DND-41 (cell line): ENCODE data around the gene SLC66A2.

Source experiments
- ATAC-seq: fragments of 200-7000 bp; cut with Tn5 transposase; 3 replicates; pipeline ENCODE4 v1.9.1; 2021; ENCODE audit warnings: low read depth; ENCODE audit not compliant: insufficient read depth
- DNase-seq: peaks from one replicate; pipeline ENCODE4 v3.0.0-alpha.2; 2020
- H2AFZ ChIP-seq: 2 replicates; pipeline ENCODE4 v1.6.0; 2012; ENCODE audit warnings: low read depth, low read length
- H3K27ac ChIP-seq: 2 replicates; pipeline ENCODE4 v1.5.1; 2012; ENCODE audit warnings: low read length, inconsistent platforms
- H3K27me3 ChIP-seq: fragments of 200-600 bp; sonication (generic); 2 replicates; pipeline ENCODE4 v1.6.0; 2012; ENCODE audit warnings: low read length, mild to moderate bottlenecking, inconsistent platforms; ENCODE audit not compliant: insufficient read depth, poor library complexity
- H3K36me3 ChIP-seq: 2 replicates; pipeline ENCODE4 v1.5.1; 2012; ENCODE audit warnings: low read length, inconsistent platforms; ENCODE audit not compliant: insufficient read depth
- H3K4me1 ChIP-seq: 2 replicates; pipeline ENCODE4 v1.5.1; 2012; ENCODE audit warnings: mild to moderate bottlenecking, low read length; ENCODE audit not compliant: insufficient read depth
- H3K4me2 ChIP-seq: 2 replicates; pipeline ENCODE4 v1.6.0; 2012; ENCODE audit warnings: mild to moderate bottlenecking, moderate library complexity, low read length, inconsistent platforms; ENCODE audit not compliant: insufficient read depth
- H3K4me3 ChIP-seq, 2 experiments: fragments of 200-600 bp in 1 of 2; shearing (Covaris generic) in 1 of 2; 2 replicates each; pipeline ENCODE4 v1.5.1; 2012 to 2016; ENCODE audit warnings: inconsistent platforms in 2 of 2, low read length in 2 of 2, mild to moderate bottlenecking in 2 of 2, low read depth in 1 of 2, moderate library complexity in 1 of 2
- H3K79me2 ChIP-seq: 2 replicates; pipeline ENCODE4 v1.6.0; 2012; ENCODE audit warnings: low read length, inconsistent platforms; ENCODE audit not compliant: insufficient read depth
- H3K9ac ChIP-seq: 2 replicates; pipeline ENCODE4 v1.6.0; 2012; ENCODE audit warnings: low read depth, mild to moderate bottlenecking, inconsistent platforms, low read length, moderate library complexity
- H3K9me3 ChIP-seq: 2 replicates; pipeline ENCODE4 v1.5.1; 2012; ENCODE audit warnings: low read length, moderate library complexity, mild to moderate bottlenecking, inconsistent platforms; ENCODE audit not compliant: insufficient read depth, severe bottlenecking
- H4K20me1 ChIP-seq: 2 replicates; pipeline ENCODE4 v1.6.0; 2012; ENCODE audit warnings: low read length; ENCODE audit not compliant: insufficient read depth
- EZH2 ChIP-seq: IDR thresholded peaks from 3 replicates; pipeline ENCODE4 v1.6.1; 2012; ENCODE audit warnings: borderline replicate concordance, low read depth, mild to moderate bottlenecking, moderate library complexity, low read length, inconsistent platforms; ENCODE audit not compliant: severe bottlenecking
- TF ChIP-seq, protein P1 (sequence below): IDR thresholded peaks from 2 replicates; pipeline ENCODE4 v1.5.1; 2012; ENCODE audit warnings: borderline replicate concordance, low read length, moderate library complexity, mild to moderate bottlenecking; ENCODE audit not compliant: poor library complexity, severe bottlenecking; ENCODE audit errors: extremely low read depth

Gene SLC66A2

DNA sequence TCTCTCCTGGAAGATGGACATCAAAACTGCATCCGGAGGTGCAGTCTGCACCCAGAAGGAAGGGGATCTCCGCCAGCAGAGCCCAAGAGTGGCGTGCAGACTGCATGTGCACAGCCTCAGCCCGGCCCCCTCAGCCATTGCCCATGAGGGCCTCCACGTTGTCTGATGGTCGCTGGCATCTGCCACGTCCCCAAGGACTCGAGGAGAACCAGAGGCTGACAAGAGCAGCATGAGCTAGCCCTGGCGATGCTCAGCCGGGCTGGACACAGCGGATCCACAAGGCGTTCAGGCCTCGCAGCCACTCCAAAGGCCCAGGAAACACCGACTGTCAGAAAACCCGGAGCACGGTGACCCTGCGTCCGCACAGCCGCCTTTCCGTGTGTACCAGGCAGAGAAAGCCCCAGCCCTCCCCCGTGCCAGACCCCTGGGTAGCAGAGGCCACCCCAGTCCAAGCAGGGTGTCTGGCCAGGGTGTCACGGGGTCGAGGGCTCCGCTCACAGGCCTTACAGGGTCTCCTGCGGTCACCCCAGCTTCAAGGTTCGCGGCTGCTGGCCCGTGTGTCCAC is 48.3 kb downstream of the SLC66A2 start:
- TF ChIP-seq EZH2: no peak
- TF ChIP-seq, protein P1, sequence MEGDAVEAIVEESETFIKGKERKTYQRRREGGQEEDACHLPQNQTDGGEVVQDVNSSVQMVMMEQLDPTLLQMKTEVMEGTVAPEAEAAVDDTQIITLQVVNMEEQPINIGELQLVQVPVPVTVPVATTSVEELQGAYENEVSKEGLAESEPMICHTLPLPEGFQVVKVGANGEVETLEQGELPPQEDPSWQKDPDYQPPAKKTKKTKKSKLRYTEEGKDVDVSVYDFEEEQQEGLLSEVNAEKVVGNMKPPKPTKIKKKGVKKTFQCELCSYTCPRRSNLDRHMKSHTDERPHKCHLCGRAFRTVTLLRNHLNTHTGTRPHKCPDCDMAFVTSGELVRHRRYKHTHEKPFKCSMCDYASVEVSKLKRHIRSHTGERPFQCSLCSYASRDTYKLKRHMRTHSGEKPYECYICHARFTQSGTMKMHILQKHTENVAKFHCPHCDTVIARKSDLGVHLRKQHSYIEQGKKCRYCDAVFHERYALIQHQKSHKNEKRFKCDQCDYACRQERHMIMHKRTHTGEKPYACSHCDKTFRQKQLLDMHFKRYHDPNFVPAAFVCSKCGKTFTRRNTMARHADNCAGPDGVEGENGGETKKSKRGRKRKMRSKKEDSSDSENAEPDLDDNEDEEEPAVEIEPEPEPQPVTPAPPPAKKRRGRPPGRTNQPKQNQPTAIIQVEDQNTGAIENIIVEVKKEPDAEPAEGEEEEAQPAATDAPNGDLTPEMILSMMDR: no peak
- Histone ChIP-seq H3K9ac (no peak overlapping the region), H4K20me1 (no peaks in the 10 kb centered on the region), H3K4me2 (no peak overlapping the region), H3K79me2 (no peaks in the 10 kb centered on the region), H2AFZ (no peak overlapping the region), H3K27ac (no peak overlapping the region), H3K9me3 (peaks cover 18% of the 10 kb centered on the region), H3K4me1 (no peaks in the 10 kb centered on the region), H3K36me3 (peaks cover 44% of the 10 kb centered on the region), H3K4me3 (no peak overlapping the region), H3K27me3 (no peaks in the 10 kb centered on the region)
- ATAC-seq (no peak), DNase-seq (no peak)

DNA sequence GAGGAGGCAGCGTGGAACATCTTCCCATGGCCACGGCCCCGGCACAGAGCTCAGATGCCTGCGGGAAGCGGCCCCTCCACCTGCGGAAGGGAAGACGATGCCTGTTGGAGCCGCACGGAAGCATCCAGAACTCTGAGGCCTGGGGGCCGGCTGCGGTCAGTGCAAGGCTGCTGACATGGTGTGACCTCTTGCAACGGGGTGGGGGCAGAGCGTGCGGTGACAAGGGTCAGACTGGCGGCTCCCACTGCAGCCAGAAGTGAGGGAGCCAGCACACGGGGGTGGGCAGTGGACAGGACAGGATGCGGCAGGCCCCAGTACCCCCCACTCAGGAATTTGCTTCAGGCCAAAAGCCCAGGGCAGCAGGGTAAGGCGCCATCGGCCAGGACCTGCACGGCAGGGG is 48.8 kb downstream of the SLC66A2 start:
- Histone ChIP-seq H3K4me1 (no peaks in the 10 kb centered on the region), H3K9ac (no peak overlapping the region), H3K36me3 (peaks cover 44% of the 10 kb centered on the region), H3K4me3 (no peak overlapping the region), H3K27me3 (no peaks in the 10 kb centered on the region), H4K20me1 (no peaks in the 10 kb centered on the region), H3K79me2 (no peaks in the 10 kb centered on the region), H3K4me2 (no peak overlapping the region), H3K27ac (no peak overlapping the region), H2AFZ (no peak overlapping the region), H3K9me3 (peaks cover 23% of the 10 kb centered on the region)
- no peak for ATAC-seq
- TF ChIP-seq, protein P1: no peak
- no peak for TF ChIP-seq EZH2
- no peak for DNase-seq

DNA sequence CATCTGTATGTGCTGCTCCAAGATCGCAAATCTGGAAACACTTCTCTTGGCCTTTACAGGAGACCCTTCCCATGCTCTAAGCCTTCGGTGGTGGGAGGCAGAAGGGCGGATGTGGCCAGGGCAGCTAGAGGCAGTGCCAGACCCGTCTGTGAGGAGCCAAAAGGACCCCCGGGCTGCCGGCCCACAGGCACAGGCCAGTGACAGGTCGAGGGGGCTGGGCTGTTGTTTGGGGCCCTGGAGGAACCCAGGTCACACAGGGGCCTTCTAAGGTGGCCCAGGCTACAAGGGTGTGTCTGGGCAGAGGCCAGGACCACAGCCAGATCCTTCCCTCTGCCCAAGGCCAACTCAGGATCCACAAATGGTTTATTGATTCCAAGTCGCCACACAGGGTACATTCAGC is 49.4 kb downstream of the SLC66A2 start:
- Histone ChIP-seq H3K27me3 (no peaks in the 10 kb centered on the region), H3K36me3 (peaks cover 44% of the 10 kb centered on the region), H3K79me2 (no peaks in the 10 kb centered on the region), H3K4me1 (no peaks in the 10 kb centered on the region), H4K20me1 (no peaks in the 10 kb centered on the region), H2AFZ (no peak overlapping the region), H3K9me3 (peaks cover 28% of the 10 kb centered on the region), H3K9ac (no peak overlapping the region), H3K4me2 (no peak overlapping the region), H3K27ac (no peak overlapping the region), H3K4me3 (no peak overlapping the region)
- no peak for DNase-seq
- TF ChIP-seq, protein P1: no peak
- no peak for TF ChIP-seq EZH2
- ATAC-seq: no peak

DNA sequence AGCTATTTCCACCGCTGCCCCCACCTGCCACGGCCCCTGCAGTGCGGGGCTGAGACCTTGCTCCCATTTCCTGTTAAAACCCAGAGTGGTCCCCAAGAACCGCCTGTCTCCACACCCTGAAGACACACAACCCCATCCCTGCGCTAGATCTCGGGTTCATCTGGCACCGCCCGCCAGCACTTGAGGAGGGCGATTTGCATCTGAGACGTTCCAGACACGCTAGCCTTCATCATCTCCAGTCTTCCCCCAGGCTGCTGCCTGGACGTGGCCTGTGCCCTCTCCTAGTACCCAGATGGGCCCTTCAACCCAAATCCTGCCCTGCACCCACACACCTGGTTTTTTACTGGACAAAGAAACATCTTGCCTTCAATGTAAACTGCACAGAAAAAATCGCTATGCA is 49.8 kb downstream of the SLC66A2 start:
- Histone ChIP-seq H3K27ac (no peak overlapping the region), H3K4me3 (no peak overlapping the region), H3K4me2 (no peak overlapping the region), H4K20me1 (no peaks in the 10 kb centered on the region), H3K9me3 (peaks cover 32% of the 10 kb centered on the region), H3K9ac (no peak overlapping the region), H2AFZ (no peak overlapping the region), H3K79me2 (no peaks in the 10 kb centered on the region), H3K36me3 (peaks cover 44% of the 10 kb centered on the region), H3K27me3 (no peaks in the 10 kb centered on the region), H3K4me1 (no peaks in the 10 kb centered on the region)
- DNase-seq (no peak), ATAC-seq (no peak)
- TF ChIP-seq, protein P1: no peak
- TF ChIP-seq EZH2: no peak
